GM23248 (cell line): ENCODE data around the gene BAG2.

Experiments
- EZH2 ChIP-seq: fragments of 200-600 bp; sonication (generic); IDR thresholded peaks from 2 replicates; pipeline ENCODE4 v1.6.1; 2018; ENCODE audit warnings: antibody characterized with exemption, mild to moderate bottlenecking; ENCODE audit not compliant: insufficient read depth, poor library complexity, severe bottlenecking
- EZH2phosphoT487 ChIP-seq: fragments of 200-600 bp; sonication (generic); IDR thresholded peaks from 2 replicates; pipeline ENCODE4 v1.6.1; 2018; ENCODE audit warnings: antibody characterized with exemption, moderate library complexity, mild to moderate bottlenecking, low read depth; ENCODE audit not compliant: insufficient read depth

DNA sequence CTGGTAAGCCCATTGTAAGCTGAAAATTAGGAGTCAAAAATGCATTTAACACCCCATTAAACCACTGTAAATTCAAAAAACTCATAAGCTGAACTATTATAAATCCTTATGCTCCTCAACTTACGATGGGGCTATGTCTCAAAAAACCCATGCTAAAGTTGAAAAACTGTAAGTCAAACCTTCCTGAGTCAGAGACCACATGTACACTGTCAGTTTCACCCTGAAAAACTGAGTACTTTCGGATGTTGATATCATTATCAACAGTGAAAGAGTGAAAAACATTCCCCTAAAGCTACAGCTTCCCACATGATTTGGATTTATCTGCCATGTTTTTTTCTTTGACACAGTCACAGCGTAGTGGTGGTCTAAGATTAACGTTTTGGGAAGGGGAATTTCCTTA, 35.7 kb downstream of the BAG2 start:
- no peak for TF ChIP-seq EZH2
- TF ChIP-seq EZH2phosphoT487 = no peak
